A549 (cell line): ENCODE measurements around the gene IL17REL. TPM values are rescaled to one million over a fixed set of nuclear protein-coding genes. Genes with fewer than 3 reads are reported as not detected.

Experiments used
- ATAC-seq, 2 experiments: fragments of 200-7000 bp in 1 of 2; fragments of >200 bp in 1 of 2; cut with Nextera tagmentation in 1 of 2; cut with Tn5 transposase in 1 of 2; 3 replicates each; pipeline versions ENCODE4 v1.8.0 to v1.9.1; 2018 to 2020; ENCODE audit warnings: mild to moderate bottlenecking in 1 of 2, moderate library complexity in 1 of 2
- CTCF ChIA-PET: fragments of 300-600 bp; sonication (Branson Sonifier 250); formaldehyde crosslinking; extraction: SDS; loops from one replicate; lab custom pipeline; 2021; ENCODE audit warnings: antibody characterized with exemption, inconsistent platforms; lab: Yijun Ruan, JAX
- POLR2A ChIA-PET: fragments of 350-600 bp; formaldehyde crosslinking; extraction: SDS; loops from one replicate; lab custom pipeline; 2021; ENCODE audit warnings: antibody characterized with exemption, inconsistent platforms; lab: Yijun Ruan, JAX
- DNase-seq, 2 experiments: peaks; one replicate each; pipeline versions ENCODE4 v3.0.0 to v3.0.0-alpha.2; 2011 to 2016; ENCODE audit warnings: low read depth in 1 of 2, low spot score in 1 of 2
- FAIRE-seq: peaks from 2 replicates; lab custom pipeline; 2011; peaks lifted over from hg19 to GRCh38; lab: Jason Lieb, UNC
- H3K27ac ChIP-seq, 2 experiments: fragments of >200 bp; sonication (Bioruptor Twin); formaldehyde crosslinking; 3 replicates each; pipeline ENCODE4 v1.5.1; 2016 to 2017
- H3K4me1 ChIP-seq: fragments of >200 bp; sonication (Bioruptor Twin); formaldehyde crosslinking; 3 replicates; pipeline ENCODE4 v1.6.1; 2016
- H3K4me2 ChIP-seq: fragments of >200 bp; sonication (Bioruptor Twin); formaldehyde crosslinking; 3 replicates; pipeline ENCODE4 v1.6.1; 2016
- H3K4me3 ChIP-seq: fragments of >200 bp; sonication (Bioruptor Twin); formaldehyde crosslinking; 3 replicates; pipeline ENCODE4 v1.5.1; 2016
- H3K9me3 ChIP-seq: fragments of >200 bp; sonication (Bioruptor Twin); formaldehyde crosslinking; 3 replicates; pipeline ENCODE4 v1.6.1; 2016
- EHF ChIP-seq: fragments of 250-450 bp; sonication (Bioruptor Pico); IDR thresholded peaks from 2 replicates; pipeline ENCODE4 v1.5.0; 2020; ENCODE audit warnings: mild to moderate bottlenecking
- EP300 ChIP-seq, 2 experiments: fragments of >200 bp; sonication (Bioruptor Twin); formaldehyde crosslinking; IDR thresholded peaks; 2 replicates in 1 of 2; 3 replicates in 1 of 2; pipeline ENCODE4 v1.6.1; 2016 to 2017
- ESRRA ChIP-seq: fragments of 150-350 bp; IDR thresholded peaks from 2 replicates; pipeline ENCODE4 v1.6.1; 2014; ENCODE audit warnings: mild to moderate bottlenecking, low read length, borderline replicate concordance
- FOSB ChIP-seq: fragments of 250-450 bp; sonication (Bioruptor Pico); IDR thresholded peaks from 2 replicates; pipeline ENCODE4 v1.5.0; 2020; ENCODE audit warnings: mild to moderate bottlenecking, moderate library complexity
- FOSL2 ChIP-seq, 2 experiments: fragments of 450-650 bp in 1 of 2; fragments of >200 bp in 1 of 2; sonication (Bioruptor Twin) in 1 of 2; formaldehyde crosslinking; IDR thresholded peaks; 2 replicates each; pipeline versions ENCODE4 v1.5.0 to v1.6.1; 2016 to 2020; ENCODE audit warnings: mild to moderate bottlenecking in 1 of 2, moderate library complexity in 1 of 2
- FOXS1 ChIP-seq: fragments of 250-450 bp; sonication (Bioruptor Pico); IDR thresholded peaks from 2 replicates; pipeline ENCODE4 v1.5.0; 2020; ENCODE audit warnings: mild to moderate bottlenecking, moderate library complexity
- HOXB13 ChIP-seq: fragments of 250-450 bp; sonication (Bioruptor Pico); IDR thresholded peaks from 2 replicates; pipeline ENCODE4 v1.5.0; 2020; ENCODE audit warnings: low read depth, mild to moderate bottlenecking, moderate library complexity
- HOXB5 ChIP-seq: fragments of 250-450 bp; sonication (Bioruptor Pico); IDR thresholded peaks from 2 replicates; pipeline ENCODE4 v1.5.0; 2020; ENCODE audit warnings: mild to moderate bottlenecking, moderate library complexity
- KDM1A ChIP-seq: fragments of 200-600 bp; sonication (generic); IDR thresholded peaks from 2 replicates; pipeline ENCODE4 v1.6.1; 2016; ENCODE audit warnings: low read depth, mild to moderate bottlenecking
- KDM5A ChIP-seq: fragments of 200-600 bp; sonication (generic); IDR thresholded peaks from 2 replicates; pipeline ENCODE4 v1.6.1; 2016; ENCODE audit warnings: antibody characterized with exemption, mild to moderate bottlenecking
- MAFK ChIP-seq: fragments of 450-650 bp; IDR thresholded peaks from 2 replicates; pipeline ENCODE4 v1.6.1; 2014; ENCODE audit not compliant: partially characterized antibody
- NR3C1 ChIP-seq: fragments of >200 bp; sonication (Bioruptor Twin); formaldehyde crosslinking; IDR thresholded peaks from 3 replicates; pipeline ENCODE4 v1.6.1; 2017
- PHF8 ChIP-seq: fragments of 200-600 bp; sonication (generic); IDR thresholded peaks from 2 replicates; pipeline ENCODE4 v1.6.1; 2016; ENCODE audit warnings: low read depth, mild to moderate bottlenecking, antibody characterized with exemption, moderate library complexity, borderline replicate concordance
- POLR2A ChIP-seq: IDR thresholded peaks from 2 replicates; pipeline ENCODE4 v1.6.1; 2012; ENCODE audit warnings: mild to moderate bottlenecking, low read length
- RAD21 ChIP-seq, 2 experiments: fragments of >200 bp in 1 of 2; sonication (Bioruptor Twin) in 1 of 2; formaldehyde crosslinking in 1 of 2; IDR thresholded peaks in 1 of 2; conservative IDR thresholded peaks in 1 of 2; 2 replicates in 1 of 2; 3 replicates in 1 of 2; pipeline ENCODE4 v1.6.1; 2012 to 2018; ENCODE audit warnings: inconsistent platforms in 1 of 2
- RCOR1 ChIP-seq: fragments of 150-350 bp; IDR thresholded peaks from 2 replicates; pipeline ENCODE4 v1.6.1; 2014; ENCODE audit warnings: antibody characterized with exemption, low read length, low read depth
- RNF2 ChIP-seq: fragments of 200-600 bp; sonication (generic); IDR thresholded peaks from 2 replicates; pipeline ENCODE4 v1.6.1; 2016; ENCODE audit warnings: low read depth, mild to moderate bottlenecking, antibody characterized with exemption, moderate library complexity, borderline replicate concordance
- SMC3 ChIP-seq: fragments of >200 bp; sonication (Bioruptor Twin); formaldehyde crosslinking; IDR thresholded peaks from 3 replicates; pipeline ENCODE4 v1.6.1; 2018; ENCODE audit warnings: inconsistent platforms
- TFCP2L1 ChIP-seq: fragments of 250-450 bp; sonication (Bioruptor Pico); IDR thresholded peaks from 2 replicates; pipeline ENCODE4 v1.5.0; 2021; ENCODE audit warnings: mild to moderate bottlenecking
- ZNF302 ChIP-seq: fragments of 250-450 bp; sonication (Bioruptor Pico); IDR thresholded peaks from 2 replicates; pipeline ENCODE4 v1.9.0; 2021; ENCODE audit warnings: inconsistent platforms, mild to moderate bottlenecking, moderate library complexity
- WGBS: methylation state at CpG from one replicate; pipeline ENCODE4 v1.1.6; 2017; ENCODE audit errors: missing lambda C conversion rate; 5-methylcytosine and 5-hydroxymethylcytosine counted together
- polyA plus RNA-seq, 4 experiments: library from polyadenylated mRNA; depleted of rRNA in 3 of 4; stranded (reverse); fragments of >200 nt; fragmentation: RNase III in 1 of 4; extraction: RNeasy Plus Mini Kit Qiagen cat#74134 plus additional on column Dnase treatment in 1 of 4; gene quantifications; 2 replicates in 3 of 4; 3 replicates in 1 of 4; pipeline ENCODE4 v1.2.3, GENCODE V29; 2011 to 2017
- TF ChIP-seq, protein P1 (sequence below): IDR thresholded peaks from 2 replicates; pipeline ENCODE4 v1.6.1; 2012; ENCODE audit warnings: low read depth, borderline replicate concordance
- TF ChIP-seq, protein P2 (sequence below): fragments of >200 bp; sonication (Bioruptor Twin); formaldehyde crosslinking; IDR thresholded peaks from 3 replicates; pipeline ENCODE4 v1.6.1; 2016
- TF ChIP-seq, protein P3 (sequence below): IDR thresholded peaks from 2 replicates; pipeline ENCODE4 v1.6.1; 2012
- TF ChIP-seq, protein P4 (sequence below): fragments of 450-650 bp; IDR thresholded peaks from 2 replicates; pipeline ENCODE4 v1.6.1; 2014; ENCODE audit warnings: antibody characterized with exemption
- TF ChIP-seq, protein P5 (sequence below): fragments of >200 bp; sonication (Bioruptor Twin); formaldehyde crosslinking; IDR thresholded peaks from 3 replicates; pipeline ENCODE4 v1.5.1; 2016
- TF ChIP-seq, protein P6 (sequence below): IDR thresholded peaks from 2 replicates; pipeline ENCODE4 v1.6.1; 2012

Gene IL17REL
- polyA plus RNA-seq, 2 of the 4 experiments (the other 2 are of a cell fraction) = 0.06 TPM; not detected in 1

DNA sequence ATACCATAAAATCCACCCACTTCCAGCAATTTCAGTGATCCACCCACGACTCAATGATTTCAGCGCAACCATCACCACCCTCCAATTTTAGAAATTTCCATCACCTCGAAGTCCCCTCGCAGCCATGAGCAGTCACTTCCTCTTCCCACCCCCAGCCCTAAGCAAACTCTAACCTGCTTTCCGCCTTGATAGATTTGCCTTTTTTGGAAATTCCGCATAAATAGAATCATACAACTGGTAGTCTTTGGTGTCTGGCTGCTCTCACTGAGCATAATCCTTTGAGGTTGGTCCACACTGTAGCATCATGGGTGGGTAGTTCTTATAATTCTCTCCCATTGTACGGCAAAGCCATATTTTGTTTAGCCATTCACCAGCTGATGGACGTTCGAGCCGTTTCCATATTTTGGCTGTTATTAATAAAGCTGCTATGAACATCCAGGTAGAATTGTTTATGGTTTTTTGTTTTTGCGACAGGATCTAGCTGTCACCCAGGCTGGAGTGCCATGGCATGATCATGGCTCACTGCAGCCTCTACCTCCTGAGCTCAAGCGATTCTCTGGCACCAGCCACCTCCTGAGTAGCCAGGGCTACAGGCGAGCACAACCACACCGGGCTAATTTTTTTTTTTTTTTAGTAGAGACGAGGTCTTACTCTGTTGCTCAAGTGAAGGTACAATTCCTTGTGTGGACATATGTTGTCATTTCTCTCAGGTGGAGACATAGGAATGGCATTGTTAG lies 36.0 kb downstream of the IL17REL start:
- 32% methylated on average over 15 of the region's 15 CpGs for WGBS
- H3K4me2 ChIP-seq = 0 out of 3 replicates have a peak overlapping the region, but pooled peaks have one; percentile 16
- peaks cover 8% of the 10 kb centered on the region; the same call in 2 of the 3 replicates for H3K9me3 ChIP-seq
- H3K4me1 ChIP-seq = peaks cover 16% of the 10 kb centered on the region
- ATAC-seq (peak; percentile 57 to 65; a peak in 5 of 6 replicates), FAIRE-seq (no peak), DNase-seq (peak in 1 of 2 experiments; percentile 28)
- CTCF ChIA-PET = interaction anchor here (1.2 kb wide), 1 partner anchor 46 kb away, joined by 3 read pairs; no protein-coding TSS in a partner anchor
- POLR2A ChIA-PET = no interaction called here
- peak overlapping the region in 1 of 2 experiments; percentile 73; a peak in 3 of 6 replicates for H3K27ac ChIP-seq
- no peak overlapping the region for H3K4me3 ChIP-seq
- no peak for TF ChIP-seq MAFK
- TF ChIP-seq, protein P1, sequence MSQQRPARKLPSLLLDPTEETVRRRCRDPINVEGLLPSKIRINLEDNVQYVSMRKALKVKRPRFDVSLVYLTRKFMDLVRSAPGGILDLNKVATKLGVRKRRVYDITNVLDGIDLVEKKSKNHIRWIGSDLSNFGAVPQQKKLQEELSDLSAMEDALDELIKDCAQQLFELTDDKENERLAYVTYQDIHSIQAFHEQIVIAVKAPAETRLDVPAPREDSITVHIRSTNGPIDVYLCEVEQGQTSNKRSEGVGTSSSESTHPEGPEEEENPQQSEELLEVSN = no peak
- TF ChIP-seq PHF8 = no peak
- TF ChIP-seq FOSB (CRISPR knock-in tag) = no peak
- TF ChIP-seq, protein P2, sequence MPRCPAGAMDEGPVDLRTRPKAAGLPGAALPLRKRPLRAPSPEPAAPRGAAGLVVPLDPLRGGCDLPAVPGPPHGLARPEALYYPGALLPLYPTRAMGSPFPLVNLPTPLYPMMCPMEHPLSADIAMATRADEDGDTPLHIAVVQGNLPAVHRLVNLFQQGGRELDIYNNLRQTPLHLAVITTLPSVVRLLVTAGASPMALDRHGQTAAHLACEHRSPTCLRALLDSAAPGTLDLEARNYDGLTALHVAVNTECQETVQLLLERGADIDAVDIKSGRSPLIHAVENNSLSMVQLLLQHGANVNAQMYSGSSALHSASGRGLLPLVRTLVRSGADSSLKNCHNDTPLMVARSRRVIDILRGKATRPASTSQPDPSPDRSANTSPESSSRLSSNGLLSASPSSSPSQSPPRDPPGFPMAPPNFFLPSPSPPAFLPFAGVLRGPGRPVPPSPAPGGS = no peak
- no peak for TF ChIP-seq TFCP2L1 (CRISPR knock-in tag)
- no peak for TF ChIP-seq EP300 (IDR thresholded peaks at IDR 0.05)
- no peak for TF ChIP-seq FOSL2 (IDR thresholded peaks at IDR 0.05)
- TF ChIP-seq FOSL2 (CRISPR knock-in tag; IDR thresholded peaks at IDR 0.05) = no peak
- TF ChIP-seq FOXS1 = no peak
- TF ChIP-seq HOXB13 (CRISPR knock-in tag) = no peak
- TF ChIP-seq RNF2 = no peak

DNA sequence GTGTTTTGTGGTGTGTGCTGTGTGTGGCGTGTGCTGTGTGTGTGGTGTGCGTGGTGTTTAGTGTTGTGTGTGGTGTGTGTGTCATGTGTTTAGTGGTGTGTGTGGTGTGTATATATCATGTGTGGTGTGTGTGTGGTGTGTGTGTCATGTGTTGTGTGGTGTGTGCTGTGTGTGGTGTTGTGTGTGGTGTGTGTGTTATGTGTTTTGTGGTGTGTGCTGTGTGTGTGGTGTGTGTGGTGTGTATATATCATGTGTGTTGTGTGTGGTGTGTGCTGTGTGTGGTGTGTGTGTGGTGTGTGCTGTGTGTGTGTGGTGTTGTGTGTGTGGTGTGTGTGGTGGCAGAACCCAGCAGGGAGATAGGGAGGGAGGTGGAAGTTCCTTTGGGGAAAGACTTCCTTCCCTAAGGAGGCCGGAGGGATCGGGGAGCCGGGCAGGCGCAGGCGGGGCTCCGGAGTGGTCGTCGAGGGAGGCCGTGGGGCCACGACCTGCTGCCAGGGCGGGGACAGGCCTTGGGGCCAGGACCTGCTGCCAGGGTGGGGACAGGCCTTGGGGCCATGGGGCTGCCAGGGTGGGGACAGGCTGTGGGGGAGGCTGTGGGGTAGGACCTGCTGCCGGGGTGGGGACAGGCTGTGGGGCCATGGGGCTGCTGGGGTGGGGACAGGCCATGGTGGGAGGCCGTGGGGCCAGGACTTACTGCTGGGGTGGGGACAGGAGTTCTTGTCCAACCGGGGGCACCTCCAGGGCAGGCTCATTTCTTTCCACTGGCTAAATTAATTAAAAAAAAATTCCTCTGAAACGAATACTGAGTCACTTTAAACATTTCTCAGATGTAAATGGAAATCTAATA lies 36.8 kb downstream of the IL17REL start:
- Histone ChIP-seq H3K4me1 (peaks cover 16% of the 10 kb centered on the region), H3K27ac (peak overlapping the region; percentile 22 to 73; a peak in 3 of 6 replicates), H3K9me3 (peaks cover 8% of the 10 kb centered on the region; the same call in 2 of the 3 replicates), H3K4me3 (no peak overlapping the region), H3K4me2 (peak overlapping the region; percentile 16; the same call in 1 of the 3 replicates)
- no peak for FAIRE-seq
- 28% methylated on average over 9 of the region's 17 CpGs for WGBS
- POLR2A ChIA-PET = no interaction called here
- ATAC-seq = no peak; a peak in 1 of 6 replicates
- CTCF ChIA-PET = no interaction called here
- TF ChIP-seq KDM5A = no peak
- TF ChIP-seq, protein P3, sequence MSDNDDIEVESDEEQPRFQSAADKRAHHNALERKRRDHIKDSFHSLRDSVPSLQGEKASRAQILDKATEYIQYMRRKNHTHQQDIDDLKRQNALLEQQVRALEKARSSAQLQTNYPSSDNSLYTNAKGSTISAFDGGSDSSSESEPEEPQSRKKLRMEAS = no peak
- TF ChIP-seq POLR2A = no peak
- TF ChIP-seq FOSB (CRISPR knock-in tag) = no peak
- TF ChIP-seq NR3C1 = no peak
- TF ChIP-seq, protein P4, sequence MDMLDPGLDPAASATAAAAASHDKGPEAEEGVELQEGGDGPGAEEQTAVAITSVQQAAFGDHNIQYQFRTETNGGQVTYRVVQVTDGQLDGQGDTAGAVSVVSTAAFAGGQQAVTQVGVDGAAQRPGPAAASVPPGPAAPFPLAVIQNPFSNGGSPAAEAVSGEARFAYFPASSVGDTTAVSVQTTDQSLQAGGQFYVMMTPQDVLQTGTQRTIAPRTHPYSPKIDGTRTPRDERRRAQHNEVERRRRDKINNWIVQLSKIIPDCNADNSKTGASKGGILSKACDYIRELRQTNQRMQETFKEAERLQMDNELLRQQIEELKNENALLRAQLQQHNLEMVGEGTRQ = no peak
- no peak for TF ChIP-seq EHF
- TF ChIP-seq SMC3 = no peak
- no peak for TF ChIP-seq HOXB5 (CRISPR knock-in tag)
- no peak for TF ChIP-seq HOXB13 (CRISPR knock-in tag)
- TF ChIP-seq RAD21 (conservative IDR thresholded peaks at IDR 0.05 in 1 of 2, IDR thresholded peaks at IDR 0.05 in 1 of 2) = no peak
- TF ChIP-seq, protein P5, sequence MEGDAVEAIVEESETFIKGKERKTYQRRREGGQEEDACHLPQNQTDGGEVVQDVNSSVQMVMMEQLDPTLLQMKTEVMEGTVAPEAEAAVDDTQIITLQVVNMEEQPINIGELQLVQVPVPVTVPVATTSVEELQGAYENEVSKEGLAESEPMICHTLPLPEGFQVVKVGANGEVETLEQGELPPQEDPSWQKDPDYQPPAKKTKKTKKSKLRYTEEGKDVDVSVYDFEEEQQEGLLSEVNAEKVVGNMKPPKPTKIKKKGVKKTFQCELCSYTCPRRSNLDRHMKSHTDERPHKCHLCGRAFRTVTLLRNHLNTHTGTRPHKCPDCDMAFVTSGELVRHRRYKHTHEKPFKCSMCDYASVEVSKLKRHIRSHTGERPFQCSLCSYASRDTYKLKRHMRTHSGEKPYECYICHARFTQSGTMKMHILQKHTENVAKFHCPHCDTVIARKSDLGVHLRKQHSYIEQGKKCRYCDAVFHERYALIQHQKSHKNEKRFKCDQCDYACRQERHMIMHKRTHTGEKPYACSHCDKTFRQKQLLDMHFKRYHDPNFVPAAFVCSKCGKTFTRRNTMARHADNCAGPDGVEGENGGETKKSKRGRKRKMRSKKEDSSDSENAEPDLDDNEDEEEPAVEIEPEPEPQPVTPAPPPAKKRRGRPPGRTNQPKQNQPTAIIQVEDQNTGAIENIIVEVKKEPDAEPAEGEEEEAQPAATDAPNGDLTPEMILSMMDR = no peak
- no peak for TF ChIP-seq FOSL2 (IDR thresholded peaks at IDR 0.05)
- TF ChIP-seq FOSL2 (CRISPR knock-in tag; IDR thresholded peaks at IDR 0.05) = no peak
- no peak for TF ChIP-seq ZNF302
- TF ChIP-seq KDM1A = no peak
- TF ChIP-seq ESRRA = no peak
- TF ChIP-seq, protein P6, sequence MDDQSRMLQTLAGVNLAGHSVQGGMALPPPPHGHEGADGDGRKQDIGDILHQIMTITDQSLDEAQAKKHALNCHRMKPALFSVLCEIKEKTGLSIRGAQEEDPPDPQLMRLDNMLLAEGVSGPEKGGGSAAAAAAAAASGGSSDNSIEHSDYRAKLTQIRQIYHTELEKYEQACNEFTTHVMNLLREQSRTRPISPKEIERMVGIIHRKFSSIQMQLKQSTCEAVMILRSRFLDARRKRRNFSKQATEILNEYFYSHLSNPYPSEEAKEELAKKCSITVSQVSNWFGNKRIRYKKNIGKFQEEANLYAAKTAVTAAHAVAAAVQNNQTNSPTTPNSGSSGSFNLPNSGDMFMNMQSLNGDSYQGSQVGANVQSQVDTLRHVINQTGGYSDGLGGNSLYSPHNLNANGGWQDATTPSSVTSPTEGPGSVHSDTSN = no peak
- TF ChIP-seq RCOR1 = no peak
- DNase-seq = peak in 1 of 2 experiments; percentile 41
